NCI-H345 treated with DMSO at 0.1 percent for 48 hours (cell line): Measurements from ENCODE around the gene SPATA3.
"Not testable (repeated sequence)": the region's sequence is repeated elsewhere in the genome, so short reads cannot be mapped to it uniquely, and the experiment has no call there.

Experiments used
- DNase-seq: peaks from one replicate; lab custom pipeline; 2025; ENCODE audit not compliant: unreplicated experiment; lab: John Stamatoyannopoulos, UW

The SPATA3 gene

GRCh38 chr2:230991598-230991997, 4.3 kb upstream of the SPATA3 start:
- DNase-seq = no peak

GRCh38 chr2:230996661-230997060, 740 bp downstream of the SPATA3 start:
- no peak for DNase-seq

GRCh38 chr2:230998882-230999281, 3.0 kb downstream of the SPATA3 start:
- no peak for DNase-seq

- DNase-seq = no peak
These were observed 3.6 kb downstream of the SPATA3 start for GRCh38 chr2:230999477-230999876.

GRCh38 chr2:231000211-231000904, 4.4 kb downstream of the SPATA3 start:
- DNase-seq = no peak

GRCh38 chr2:231001036-231001435, 5.1 kb downstream of the SPATA3 start:
- no peak for DNase-seq

- no peak for DNase-seq
These were observed 6.0 kb downstream of the SPATA3 start for GRCh38 chr2:231001921-231002320.

- no peak for DNase-seq
These were observed 6.7 kb downstream of the SPATA3 start for GRCh38 chr2:231002641-231003040.

GRCh38 chr2:231003186-231003585, 7.3 kb downstream of the SPATA3 start:
- no peak for DNase-seq

GRCh38 chr2:231004930-231005329, 9.0 kb downstream of the SPATA3 start:
- not testable (repeated sequence) for DNase-seq

- DNase-seq = no peak
These were observed 11.6 kb downstream of the SPATA3 start for GRCh38 chr2:231007286-231008098.

- DNase-seq = no peak
These were observed 12.2 kb downstream of the SPATA3 start for GRCh38 chr2:231008131-231008530.

- DNase-seq = no peak
These were observed 13.5 kb downstream of the SPATA3 start for GRCh38 chr2:231009236-231009919.

GRCh38 chr2:231010201-231010730, 14.3 kb downstream of the SPATA3 start:
- DNase-seq = no peak

GRCh38 chr2:231011526-231011925, 15.6 kb downstream of the SPATA3 start:
- DNase-seq = no peak

- DNase-seq = no peak
These were observed 16.5 kb downstream of the SPATA3 start for GRCh38 chr2:231012463-231012862.

- DNase-seq = no peak
These were observed 17.9 kb downstream of the SPATA3 start for GRCh38 chr2:231013820-231014219.

GRCh38 chr2:231015478-231015877, 19.6 kb downstream of the SPATA3 start:
- no peak for DNase-seq

- no peak for DNase-seq
These were observed 20.0 kb downstream of the SPATA3 start for GRCh38 chr2:231015926-231016325.

- no peak for DNase-seq
These were observed 20.8 kb downstream of the SPATA3 start for GRCh38 chr2:231016566-231017230.

- no peak for DNase-seq
These were observed 21.3 kb downstream of the SPATA3 start for GRCh38 chr2:231017231-231017598.
